Measurements from ENCODE around the gene RAC3.

RAC3 gene

DNA sequence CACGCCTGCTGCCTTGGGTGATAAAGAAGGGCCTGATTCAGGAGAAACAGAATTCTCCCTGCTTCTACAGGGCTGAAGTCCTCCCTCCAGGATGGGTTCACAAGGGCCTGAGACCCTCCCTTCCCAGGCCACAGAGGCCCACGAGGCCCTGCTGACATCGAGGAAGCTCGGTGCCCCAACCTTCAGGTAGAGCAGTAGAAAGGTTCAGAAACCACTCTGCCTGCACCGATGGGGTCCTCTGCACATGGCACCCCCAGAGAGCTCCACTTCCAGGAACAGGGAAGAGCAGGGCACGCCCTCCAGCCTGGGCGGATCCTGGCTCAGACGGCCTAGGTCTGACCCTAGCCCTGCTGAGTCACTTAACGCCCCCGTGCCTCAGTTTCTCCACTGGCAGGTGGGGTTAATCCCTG is 9.6 kb upstream of the RAC3 start:
- Histone ChIP-seq H3K4me3 (peak overlapping the region; percentile 95), H3K27ac (peak overlapping the region in 1 of 2 donors; percentile 36)
- TF ChIP-seq, protein P1, sequence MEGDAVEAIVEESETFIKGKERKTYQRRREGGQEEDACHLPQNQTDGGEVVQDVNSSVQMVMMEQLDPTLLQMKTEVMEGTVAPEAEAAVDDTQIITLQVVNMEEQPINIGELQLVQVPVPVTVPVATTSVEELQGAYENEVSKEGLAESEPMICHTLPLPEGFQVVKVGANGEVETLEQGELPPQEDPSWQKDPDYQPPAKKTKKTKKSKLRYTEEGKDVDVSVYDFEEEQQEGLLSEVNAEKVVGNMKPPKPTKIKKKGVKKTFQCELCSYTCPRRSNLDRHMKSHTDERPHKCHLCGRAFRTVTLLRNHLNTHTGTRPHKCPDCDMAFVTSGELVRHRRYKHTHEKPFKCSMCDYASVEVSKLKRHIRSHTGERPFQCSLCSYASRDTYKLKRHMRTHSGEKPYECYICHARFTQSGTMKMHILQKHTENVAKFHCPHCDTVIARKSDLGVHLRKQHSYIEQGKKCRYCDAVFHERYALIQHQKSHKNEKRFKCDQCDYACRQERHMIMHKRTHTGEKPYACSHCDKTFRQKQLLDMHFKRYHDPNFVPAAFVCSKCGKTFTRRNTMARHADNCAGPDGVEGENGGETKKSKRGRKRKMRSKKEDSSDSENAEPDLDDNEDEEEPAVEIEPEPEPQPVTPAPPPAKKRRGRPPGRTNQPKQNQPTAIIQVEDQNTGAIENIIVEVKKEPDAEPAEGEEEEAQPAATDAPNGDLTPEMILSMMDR (IDR thresholded peaks at IDR 0.05) = no peak
- no peak for DNase-seq (ENCODE audit: low spot score)

DNA sequence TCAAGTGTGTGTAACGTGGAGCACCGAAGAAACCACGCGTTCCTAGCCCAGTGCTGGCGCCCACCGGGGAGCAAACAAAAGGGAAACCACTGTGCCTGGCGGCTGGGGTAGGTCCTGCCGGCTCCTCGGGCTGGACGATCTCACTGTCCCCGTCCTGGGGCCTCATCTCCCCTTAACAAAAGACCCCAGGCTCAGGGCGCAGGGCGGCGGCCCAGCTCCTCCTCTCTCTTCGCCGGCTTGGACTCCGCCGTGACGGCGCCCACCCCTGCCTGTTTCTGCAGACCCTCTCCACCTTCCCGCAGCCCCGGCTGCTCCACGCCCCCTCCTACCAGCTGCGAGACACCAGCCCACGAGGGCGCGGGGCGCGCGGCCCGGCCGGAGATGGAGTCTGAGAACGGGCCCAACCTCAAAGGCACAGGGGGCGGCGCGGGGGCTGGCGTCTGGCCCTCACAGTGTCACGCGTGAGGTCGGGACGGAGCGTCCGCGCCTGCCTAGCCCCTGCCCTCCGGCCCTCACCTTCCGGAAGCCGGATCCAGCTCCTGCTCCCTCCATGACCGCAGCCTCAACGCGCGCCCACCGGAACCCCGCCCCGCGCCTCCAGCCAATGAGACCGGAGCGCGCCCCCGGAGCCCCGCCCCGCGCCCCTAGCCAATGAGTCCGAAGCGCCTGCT is 9.0 kb upstream of the RAC3 start, which contains the start of gene CENPX:
TSS of gene CENPX (minus strand) at position 569 of the 671 bp plus-strand sequence. CDS start at position 552, 17 bp downstream.
- H3K27ac ChIP-seq = peak within 1 kb of the TSS; percentile 36 to 83
- peak within 1 kb of the TSS; percentile 98 for H3K4me3 ChIP-seq
- TF ChIP-seq, protein P1 (IDR thresholded peaks at IDR 0.05) = no peak
- DNase-seq (ENCODE audit: low spot score) = no peak

DNA sequence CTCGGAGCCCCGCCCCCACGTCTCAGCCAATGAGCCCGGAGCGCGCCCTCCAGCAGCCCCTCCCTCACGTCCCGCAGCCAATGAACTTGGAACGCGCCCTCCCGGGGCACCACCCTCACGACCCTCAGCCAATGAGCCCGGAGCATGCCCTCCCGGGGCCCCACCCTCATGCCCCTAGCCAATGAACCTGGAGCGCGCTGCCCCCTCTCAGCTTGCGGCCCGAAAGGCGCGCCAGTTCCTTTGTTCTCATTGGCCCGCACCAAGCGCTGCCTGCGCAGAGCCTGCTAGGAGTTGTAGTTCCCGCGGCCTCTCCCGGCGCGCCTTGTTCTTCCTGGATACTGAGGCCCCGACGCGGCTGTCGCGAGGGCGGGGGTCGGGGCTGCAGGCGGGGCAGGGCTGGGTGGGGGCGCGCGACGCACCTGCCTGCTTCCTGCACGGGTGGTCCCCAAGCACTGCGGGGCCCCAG is 8.5 kb upstream of the RAC3 start, which contains the start of gene LRRC45:
TSS of gene LRRC45 (plus strand) at position 325 of the 466 bp plus-strand sequence. CDS start 339 bp downstream, outside the sequence.
- peak; percentile 100 for DNase-seq (ENCODE audit: low spot score)
- TF ChIP-seq, protein P1 (IDR thresholded peaks at IDR 0.05) = no peak
- H3K4me3 ChIP-seq = peak within 1 kb of the TSS; percentile 98
- peak within 1 kb of the TSS; percentile 36 to 83 for H3K27ac ChIP-seq

DNA sequence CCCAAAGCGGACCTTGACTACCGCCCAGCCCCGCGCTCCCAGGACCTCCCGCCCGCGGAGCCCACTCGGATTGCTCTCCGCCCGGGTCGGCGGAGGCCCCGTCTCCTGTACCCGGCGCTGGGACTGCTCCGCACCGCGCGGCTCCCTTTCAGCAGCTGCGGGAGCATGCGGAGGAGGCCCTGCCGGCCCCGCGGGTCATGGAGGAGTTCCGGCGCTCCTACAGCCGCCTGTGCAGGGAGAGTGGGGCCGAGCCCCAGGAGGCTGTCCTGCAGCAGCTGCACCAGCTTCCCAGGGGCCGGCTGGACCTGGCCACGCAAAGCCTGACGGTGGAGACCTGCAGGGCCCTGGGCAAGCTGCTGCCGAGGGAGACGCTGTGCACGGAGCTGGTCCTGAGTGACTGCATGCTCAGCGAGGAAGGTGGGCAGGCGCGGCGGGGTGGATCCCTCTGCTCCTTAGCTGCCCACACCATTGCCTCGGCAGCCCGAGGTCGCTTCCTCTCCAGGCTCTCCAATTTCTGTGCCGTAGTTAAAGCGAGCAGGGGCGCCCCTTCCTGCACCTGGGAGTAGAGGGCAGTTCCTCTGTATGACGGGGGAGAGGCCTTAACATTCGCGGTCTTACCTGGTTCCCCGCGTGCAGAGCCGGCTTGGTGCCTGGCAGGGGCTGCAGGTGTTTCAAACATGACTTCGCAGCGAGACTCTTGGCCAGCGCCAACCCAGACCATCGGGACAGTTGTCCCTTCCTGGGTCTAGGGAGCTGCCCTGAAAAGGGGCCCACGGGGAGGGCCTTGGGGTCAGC is 7.8 kb upstream of the RAC3 start:
- TF ChIP-seq, protein P1 (IDR thresholded peaks at IDR 0.05) = no peak
- Histone ChIP-seq H3K4me3 (peak overlapping the region; percentile 98), H3K27ac (peak overlapping the region in 1 of 2 donors; percentile 65)
- DNase-seq (ENCODE audit: low spot score) = no peak

DNA sequence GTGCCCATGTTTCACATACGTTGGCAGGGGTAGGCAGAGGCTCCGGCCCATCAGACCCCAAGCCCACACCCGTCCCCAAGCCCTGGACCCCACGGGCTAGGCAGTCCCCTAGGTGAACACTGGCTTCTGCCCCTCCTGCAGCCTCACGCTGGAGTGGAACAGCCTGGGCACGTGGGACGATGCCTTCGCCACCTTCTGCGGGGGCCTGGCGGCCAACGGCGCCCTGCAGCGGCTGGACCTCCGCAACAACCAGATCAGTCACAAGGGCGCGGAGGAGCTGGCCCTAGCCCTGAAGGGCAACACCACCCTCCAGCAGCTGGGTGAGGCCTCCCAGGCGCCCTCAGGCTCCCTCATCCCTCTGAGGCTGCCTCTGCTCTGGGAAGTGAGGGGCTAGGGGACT is 6.6 kb upstream of the RAC3 start:
- Histone ChIP-seq H3K27ac (no peak overlapping the region), H3K4me3 (no peak overlapping the region)
- TF ChIP-seq, protein P1 (IDR thresholded peaks at IDR 0.05) = no peak
- no peak for DNase-seq (ENCODE audit: low spot score)

DNA sequence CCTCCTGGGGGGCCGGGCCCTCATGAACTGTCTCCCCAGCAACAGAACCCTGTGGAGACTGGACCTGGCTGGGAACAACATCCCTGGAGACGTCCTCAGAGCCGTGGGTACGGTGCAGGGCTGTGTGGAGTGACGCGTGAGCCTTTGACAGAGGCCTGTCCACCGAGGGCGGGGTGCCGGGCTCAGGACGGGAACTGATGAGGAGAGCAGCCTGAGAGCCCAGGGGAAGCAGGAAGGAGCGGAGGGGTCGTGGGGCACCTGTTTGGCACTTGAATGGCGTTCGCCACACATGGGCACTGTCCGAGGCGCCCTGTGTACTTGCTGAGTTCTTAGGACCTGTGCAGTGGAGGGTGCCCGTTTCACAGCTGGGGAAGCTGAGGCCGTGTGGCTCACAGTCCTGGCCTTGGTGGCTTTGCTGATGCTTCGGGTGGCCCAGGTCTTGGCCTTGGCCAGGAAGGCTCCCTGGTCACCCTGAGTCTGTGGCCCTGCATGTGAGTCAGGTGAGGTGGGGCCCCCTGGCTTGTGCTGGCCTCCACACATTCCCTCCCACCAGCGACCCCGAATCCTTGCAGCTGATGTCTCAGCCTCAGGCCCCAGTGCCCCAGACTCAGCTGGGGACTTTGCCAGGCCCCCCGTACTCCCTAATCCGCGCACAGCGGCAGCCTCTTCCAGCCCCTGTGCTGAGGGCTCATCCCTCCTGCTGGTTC is 5.9 kb upstream of the RAC3 start:
- no peak for DNase-seq (ENCODE audit: low spot score)
- Histone ChIP-seq H3K27ac (no peak overlapping the region), H3K4me3 (no peak overlapping the region)
- TF ChIP-seq, protein P1 (IDR thresholded peaks at IDR 0.05) = no peak

Measured in coronary artery (tissue), 2 donors.